Measurements from ENCODE around the gene TASOR2. TPM values are rescaled to one million over a fixed set of nuclear protein-coding genes. Genes with fewer than 3 reads are reported as not detected.

Gene TASOR2
- total and polyA plus RNA-seq, 2 of the 4 experiments (the other 2 are of a cell fraction), result 19.4 to 53.6 TPM

GRCh38 chr10:5661043-5661442, 23.6 kb upstream of the TASOR2 start:
- dilution Hi-C loops (cut with HindIII; ENCODE audit: low sequenced_read_pairs, unreplicated experiment), result no loop called here
- H3K27me3 ChIP-seq (ENCODE audit: control insufficient read depth, insufficient read depth, low read length), result no peaks in the 10 kb centered on the region
- ATAC-seq (ENCODE audit: low read depth), result no peak
- no peak overlapping the region for H4K8ac ChIP-seq (ENCODE audit: low read depth in 2 of 2, low read length in 2 of 2)
- H2AK5ac ChIP-seq (ENCODE audit: low read depth, low read length), result no peak overlapping the region
- POLR2A ChIA-PET (ENCODE audit: unreplicated experiment), result no interaction called here
- no peak overlapping the region for H2BK5ac ChIP-seq (ENCODE audit: low read depth, low read length, poor library complexity, severe bottlenecking)
- no peaks in the 10 kb centered on the region for H3K36me3 ChIP-seq (ENCODE audit: control insufficient read depth, insufficient read depth, low read length)
- in situ Hi-C loops (cut with MboI; ENCODE audit: low sequenced_read_pairs), result no loop called here
- H4K5ac ChIP-seq (ENCODE audit: low read depth, low read length), result no peak overlapping the region
- H3K23ac ChIP-seq (ENCODE audit: low read depth, low read length), result no peak overlapping the region
- H2BK20ac ChIP-seq (ENCODE audit: low read depth, low read length), result no peak overlapping the region
- no peak overlapping the region for H3K4ac ChIP-seq (ENCODE audit: low read depth, low read length)
- H3K9me3 ChIP-seq (ENCODE audit: control insufficient read depth, insufficient read depth, low read length), result no peaks in the 10 kb centered on the region
- BruUV-seq (replicated peaks), result no TSS peak
- peaks cover 7% of the 10 kb centered on the region for H4K20me1 ChIP-seq (ENCODE audit: insufficient read depth, low read length)
- no peak overlapping the region for H2AFZ ChIP-seq (replicated peaks; ENCODE audit: low read length, poor library complexity)
- no peak overlapping the region for H3K56ac ChIP-seq (ENCODE audit: extremely low read depth, insufficient read depth, low read length)
- H3K4me3 ChIP-seq (ENCODE audit: insufficient read depth, low read depth, low read length), result no peak overlapping the region
- no peak overlapping the region for H3K4me2 ChIP-seq (ENCODE audit: low read depth, low read length)
- H3K9ac ChIP-seq (ENCODE audit: low read depth, low read length), result no peak overlapping the region
- CTCF ChIA-PET, result interaction anchor here (0.7 kb wide), 1 partner anchor 52 kb away, joined by 3 read pairs; no protein-coding TSS in a partner anchor
- H3K18ac ChIP-seq (ENCODE audit: low read depth, low read length), result no peak overlapping the region
- H3K27ac ChIP-seq (ENCODE audit: insufficient read depth, low read length), result no peak overlapping the region
- H3K9me1 ChIP-seq (ENCODE audit: insufficient read depth, low read length), result peaks cover 15% of the 10 kb centered on the region
- WGBS, 2 experiments (ENCODE audit: extremely low coverage in 2 of 2, insufficient read length in 1 of 2), result no CpG with 5 or more reads among the region's 6 CpGs
- no peak overlapping the region for H4K91ac ChIP-seq (ENCODE audit: insufficient read depth, low read depth, low read length)
- no peak overlapping the region for H2BK15ac ChIP-seq (ENCODE audit: low read depth, low read length)
- no peak for DNase-seq
- intact Hi-C loops (cut with micrococcal nuclease), result no loop called here
- H2BK120ac ChIP-seq (ENCODE audit: low read depth, low read length), result no peak overlapping the region
- no peak for TF ChIP-seq RCOR1 (IDR thresholded peaks at IDR 0.05; ENCODE audit: insufficient replicate concordance, low read length)
- TF ChIP-seq CHD1 (IDR thresholded peaks at IDR 0.05; ENCODE audit: low read depth, low read length), result no peak
- no peak for TF ChIP-seq BHLHE40 (IDR thresholded peaks at IDR 0.05; ENCODE audit: low read depth, low read length)
- TF ChIP-seq SMC3 (IDR thresholded peaks at IDR 0.05; ENCODE audit: low read depth, low read length), result no peak
- TF ChIP-seq RAD21 (IDR thresholded peaks at IDR 0.05; ENCODE audit: low read length), result no peak
- TF ChIP-seq MAZ (IDR thresholded peaks at IDR 0.05; ENCODE audit: borderline replicate concordance, low read depth, low read length), result no peak
- no peak for TF ChIP-seq CTCF (conservative IDR thresholded peaks at IDR 0.05; ENCODE audit: low read depth, low read length)
- TF ChIP-seq ELK1 (IDR thresholded peaks at IDR 0.05; ENCODE audit: borderline replicate concordance, low read depth, low read length), result no peak
- TF ChIP-seq POLR2A (IDR thresholded peaks at IDR 0.05; ENCODE audit: low read depth, low read length), result no peak
- no peak for TF ChIP-seq USF2 (IDR thresholded peaks at IDR 0.05; ENCODE audit: low read depth, low read length)
- TF ChIP-seq CEBPB (IDR thresholded peaks at IDR 0.05; ENCODE audit: low read depth, low read length), result no peak
- no peak for TF ChIP-seq FOS (IDR thresholded peaks at IDR 0.05; ENCODE audit: low read depth, low read length)
- no peak for TF ChIP-seq NFE2L2 (IDR thresholded peaks at IDR 0.05; ENCODE audit: low read depth, low read length)
- no peak for TF ChIP-seq RFX5 (IDR thresholded peaks at IDR 0.05; ENCODE audit: low read depth, low read length)
- no peak overlapping the region for H2AK9ac ChIP-seq (replicated peaks; ENCODE audit: low read depth, low read length, poor library complexity)
- peaks cover 4 to 25% of the 10 kb centered on the region in 2 experiments; a peak in 3 of 4 replicates for H3K79me1 ChIP-seq (ENCODE audit: low read depth in 1 of 2, low read length in 2 of 2)
- H3K14ac ChIP-seq (replicated peaks; ENCODE audit: low read depth, low read length), result no peak overlapping the region
- H3K4me1 ChIP-seq (ENCODE audit: control insufficient read depth, insufficient read depth, low read length), result peaks cover 8% of the 10 kb centered on the region
